Fibroblast of lung (primary cell): ENCODE results near the gene SLC7A6.

Source experiments
- CTCF ChIP-seq, 2 donors: IDR thresholded peaks in 1 of 2; conservative IDR thresholded peaks in 1 of 2; 1 replicate in 1 of 2; 2 replicates in 1 of 2; pipeline ENCODE4 v1.5.1; 2011 to 2012; ENCODE audit warnings: low read length in 2 of 2, control low read depth in 1 of 2, inconsistent platforms in 1 of 2, low read depth in 1 of 2, mild to moderate bottlenecking in 1 of 2
- EZH2 ChIP-seq: IDR thresholded peaks from 2 replicates; pipeline ENCODE4 v1.5.1; 2012; ENCODE audit warnings: low read length, control low read depth, mild to moderate bottlenecking; ENCODE audit errors: missing control alignments

- TF ChIP-seq CTCF (conservative IDR thresholded peaks at IDR 0.05 in 1 of 2, IDR thresholded peaks at IDR 0.05 in 1 of 2; ENCODE audit: low read depth in 1 of 2, low read length in 2 of 2) (no peak), EZH2 (no peak)
These were observed 11.9 kb downstream of the SLC7A6 start for GRCh38 chr16:68276223-68276622.
